HG03439 (cell line): ENCODE data around the gene DDC.
"Not testable (repeated sequence)": the region's sequence is repeated elsewhere in the genome, so short reads cannot be mapped to it uniquely, and the experiment has no call there.

Source experiments
- ATAC-seq: cut with Tn5 transposase; IDR thresholded peaks from one replicate; pipeline ENCODE4 v1.9.1; 2021; ENCODE audit warnings: mild to moderate bottlenecking, moderate library complexity; ENCODE audit not compliant: unreplicated experiment

DDC gene

GRCh38 chr7:50529093-50529862 is 35.9 kb downstream of the DDC start:
- ATAC-seq: no peak

GRCh38 chr7:50528266-50529092 is 36.7 kb downstream of the DDC start:
- ATAC-seq: no peak

GRCh38 chr7:50519350-50519749 is 45.9 kb downstream of the DDC start:
- not testable (repeated sequence) for ATAC-seq

DNA sequence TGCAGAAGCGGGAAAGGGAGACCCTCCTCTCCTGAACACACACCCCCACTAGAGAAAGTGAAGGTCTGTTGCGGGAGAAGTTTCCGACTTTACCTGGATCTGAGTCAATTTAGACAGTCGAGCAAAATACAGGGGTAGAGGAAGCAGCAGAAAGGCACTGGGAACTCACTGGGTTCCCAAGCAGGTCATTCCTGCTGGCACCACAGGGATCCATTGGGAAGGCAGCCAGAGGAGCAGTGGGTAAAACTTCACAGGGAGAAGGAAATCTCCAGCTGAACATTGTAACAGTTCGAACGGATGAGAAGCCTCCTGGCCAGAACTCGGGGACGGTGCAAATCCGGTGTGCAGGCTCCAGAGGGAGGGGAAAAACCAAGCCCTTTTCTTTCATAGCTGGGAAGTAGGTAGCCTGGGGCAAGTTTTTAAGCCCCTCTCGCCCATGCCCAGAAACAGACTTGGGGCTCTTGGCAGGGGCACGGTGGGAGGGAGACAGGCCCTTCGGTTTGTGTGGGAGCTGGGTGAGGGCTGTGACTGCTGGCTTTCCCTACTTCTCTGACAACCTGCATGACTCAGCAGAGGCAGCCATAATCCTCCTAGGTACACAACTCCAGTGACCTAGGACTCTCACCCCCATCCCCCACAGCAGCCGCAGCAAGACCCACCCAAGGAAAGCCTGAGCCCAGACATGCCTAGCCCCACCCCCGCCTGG is 51.9 kb downstream of the DDC start:
- ATAC-seq: no peak

GRCh38 chr7:50512384-50512783 is 52.8 kb downstream of the DDC start:
- ATAC-seq: no peak

- no peak for ATAC-seq
Observed at GRCh38 chr7:50509459-50509858, 55.7 kb downstream of the DDC start.

DNA sequence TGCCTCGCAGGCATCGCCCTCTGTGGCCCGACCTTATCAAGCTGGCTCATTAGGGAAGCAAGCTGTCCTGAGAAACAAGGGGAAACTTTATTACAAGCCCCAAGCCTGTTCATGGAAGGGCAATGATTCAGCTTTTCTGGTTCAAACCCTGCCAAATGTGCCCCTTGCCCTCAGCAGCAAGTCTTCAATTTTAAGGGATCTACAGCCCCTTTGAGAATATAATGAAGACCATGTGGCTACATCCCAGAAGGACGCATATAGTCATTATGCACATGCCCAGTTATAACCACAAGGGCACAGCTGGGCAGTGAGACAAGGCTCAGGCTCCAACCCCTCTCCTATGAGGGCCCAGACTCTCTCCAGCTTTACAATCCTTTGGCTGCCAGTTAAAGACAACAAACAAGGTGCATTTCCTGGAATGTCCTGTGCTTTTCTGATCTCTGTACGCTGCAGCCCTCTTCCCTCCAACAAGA is 56.7 kb downstream of the DDC start:
- no peak for ATAC-seq

DNA sequence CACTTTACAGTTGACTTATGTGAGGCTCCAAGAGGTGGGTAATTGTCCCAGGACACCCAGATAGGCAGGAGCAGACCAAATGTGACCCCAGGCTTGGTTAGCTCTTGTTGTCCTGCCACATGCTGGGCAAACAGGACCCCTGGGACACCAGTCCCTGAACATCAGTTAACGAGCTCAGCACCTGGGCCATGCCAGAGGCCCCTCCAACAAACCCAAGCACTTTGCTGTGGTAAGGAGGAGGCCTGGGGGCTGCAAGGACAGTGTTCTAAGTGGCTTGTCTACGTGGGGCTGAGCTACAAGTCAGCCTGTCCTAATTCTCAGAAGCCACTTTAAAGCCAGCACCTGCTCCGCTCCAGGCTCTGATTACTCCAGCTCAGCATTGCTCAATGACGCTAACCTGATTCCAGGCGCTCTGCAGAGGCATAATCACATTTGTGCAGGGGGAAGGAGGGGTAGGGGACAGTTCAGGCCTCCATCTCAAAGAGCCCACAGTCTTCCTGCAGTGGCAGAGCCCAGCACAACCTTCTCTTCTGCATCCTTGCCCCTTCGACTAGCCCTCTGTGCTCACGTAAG is 57.2 kb downstream of the DDC start:
- no peak for ATAC-seq

- ATAC-seq: no peak
Observed at GRCh38 chr7:50505553-50506210, 59.5 kb downstream of the DDC start.

DNA sequence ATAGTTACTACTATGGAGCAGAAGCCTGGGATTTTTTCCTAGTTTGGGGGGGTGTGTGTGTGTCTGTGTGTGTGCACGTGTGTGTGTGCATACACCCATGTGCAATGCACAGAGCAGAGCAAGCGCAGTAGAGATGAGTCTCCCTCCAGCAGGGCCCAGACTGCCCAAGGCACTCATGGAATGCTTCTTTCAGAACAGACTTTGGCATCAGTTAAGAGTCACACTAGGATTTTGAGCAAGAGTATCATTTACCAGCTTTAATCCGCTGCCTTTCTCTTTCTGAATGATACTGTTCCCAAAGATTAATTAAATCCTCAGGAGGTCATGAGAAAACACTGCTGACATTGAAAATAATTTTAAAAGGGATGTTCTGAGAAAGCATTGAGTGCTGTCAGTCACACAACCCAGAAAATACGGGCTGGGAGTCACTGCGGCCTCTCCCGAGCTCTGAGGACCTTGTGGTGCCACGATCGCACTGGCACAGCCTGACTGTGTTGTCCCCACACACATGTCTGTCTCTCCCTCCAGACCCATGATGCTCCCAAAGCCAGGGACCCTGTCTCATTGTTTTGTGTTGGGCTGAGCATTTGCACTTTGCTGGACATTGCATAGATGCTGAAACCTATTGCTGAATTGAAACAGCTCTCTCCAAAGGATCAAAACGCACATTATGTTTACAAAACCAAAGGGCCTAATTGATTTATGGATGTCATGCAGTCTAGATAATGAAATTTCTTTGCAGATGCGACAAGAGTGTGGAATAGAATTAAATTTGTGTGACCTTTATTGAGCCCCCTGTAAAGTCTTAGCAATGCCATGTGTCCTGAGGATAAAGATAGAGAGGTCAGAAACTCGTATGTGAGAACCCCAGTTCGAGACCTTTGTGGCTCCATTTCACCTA is 60.3 kb downstream of the DDC start:
- no peak for ATAC-seq

DNA sequence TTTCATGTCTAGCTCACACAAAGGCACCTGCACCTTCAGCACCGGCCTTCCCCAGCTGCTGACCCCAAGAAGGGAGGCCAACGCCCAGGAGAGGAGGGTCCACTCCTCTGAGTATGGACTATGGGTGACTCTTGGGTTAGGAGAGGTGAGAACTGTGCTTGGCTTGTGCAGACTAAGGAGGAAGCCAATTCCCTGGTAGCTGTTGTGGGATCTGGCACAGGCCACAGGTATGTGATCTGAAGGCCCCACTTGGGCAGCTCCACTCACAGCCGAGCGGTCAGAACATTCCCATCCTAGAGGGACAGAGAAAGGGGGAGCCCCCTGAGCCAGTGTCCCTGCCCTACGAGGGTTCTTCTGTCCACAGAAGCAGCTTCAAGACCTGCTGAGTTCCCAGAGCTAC is 62.3 kb downstream of the DDC start:
- no peak for ATAC-seq

DNA sequence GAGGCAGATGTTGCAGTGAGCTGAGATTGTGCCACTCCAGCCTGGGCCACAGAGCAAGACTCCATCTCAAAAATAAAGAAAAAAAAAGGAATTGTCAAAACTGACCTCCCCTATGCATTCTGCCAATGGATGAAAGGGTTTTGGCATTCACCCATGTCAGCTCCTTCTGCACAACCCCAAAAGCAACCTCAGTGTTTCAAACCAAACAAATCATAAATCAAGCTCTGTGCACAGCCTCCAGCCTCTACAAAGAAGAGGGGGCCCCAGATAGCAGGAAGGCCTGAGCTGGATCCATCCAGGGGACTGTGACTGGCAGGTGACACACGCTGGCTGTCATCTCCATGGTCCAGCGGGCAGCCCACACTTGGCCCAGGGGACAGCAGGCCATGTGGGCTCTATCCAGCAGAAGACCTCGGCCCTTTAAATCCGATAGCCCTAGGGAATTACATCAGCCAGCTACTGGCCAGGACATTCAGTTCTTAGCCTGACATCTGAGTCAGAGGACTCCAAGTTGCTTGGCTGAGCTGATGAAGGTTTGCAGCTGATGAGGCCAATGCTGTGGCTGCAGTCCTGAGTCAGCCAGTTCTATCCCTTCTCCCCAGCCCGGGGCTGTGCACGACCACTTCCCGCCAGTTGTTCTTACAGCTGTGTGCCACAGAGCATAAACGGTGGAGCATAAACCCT is 63.1 kb downstream of the DDC start:
- no peak for ATAC-seq

- ATAC-seq: no peak
Observed at GRCh38 chr7:50499092-50499491, 66.1 kb downstream of the DDC start.

DNA sequence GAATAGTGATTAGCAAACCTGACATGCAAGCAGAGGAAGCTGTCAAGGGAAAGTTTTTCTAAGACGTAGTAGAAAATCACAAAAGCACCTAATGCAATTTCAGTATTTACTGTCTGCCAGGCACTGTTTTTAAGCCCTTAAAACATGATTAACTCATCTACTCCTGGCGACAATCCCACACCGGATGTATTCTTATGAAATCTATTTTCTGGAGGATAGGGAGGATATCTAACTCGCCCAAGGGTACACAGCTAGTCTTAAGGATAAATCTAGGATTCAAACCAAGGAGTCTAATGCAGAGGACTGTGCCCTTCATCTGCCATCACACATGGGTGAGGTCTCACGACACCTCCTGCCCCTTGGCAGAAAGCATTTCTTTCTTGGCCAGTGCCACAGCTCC is 67.2 kb downstream of the DDC start:
- ATAC-seq: no peak

- ATAC-seq: no peak
Observed at GRCh38 chr7:50497068-50497642, 68.0 kb downstream of the DDC start.

DNA sequence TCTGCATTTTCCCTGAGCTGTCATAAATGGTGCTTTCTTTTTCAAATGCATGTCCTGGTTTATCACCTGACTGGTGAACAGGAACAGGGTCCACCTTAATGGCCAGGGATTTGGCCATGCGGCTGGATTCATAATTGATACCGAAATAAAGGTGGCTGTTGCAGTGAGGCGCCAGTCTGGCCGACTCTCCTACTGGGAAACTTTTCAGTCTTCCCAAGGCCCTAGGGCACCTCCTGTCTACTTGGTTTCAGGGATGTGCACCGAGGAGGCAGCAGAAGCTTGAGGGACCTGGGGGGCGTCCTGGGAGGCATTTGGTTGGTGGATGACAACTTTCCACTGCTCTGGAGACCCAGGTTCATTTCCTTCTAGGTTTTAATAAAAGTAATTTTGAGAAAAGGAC is 68.6 kb downstream of the DDC start:
- ATAC-seq: no peak

DNA sequence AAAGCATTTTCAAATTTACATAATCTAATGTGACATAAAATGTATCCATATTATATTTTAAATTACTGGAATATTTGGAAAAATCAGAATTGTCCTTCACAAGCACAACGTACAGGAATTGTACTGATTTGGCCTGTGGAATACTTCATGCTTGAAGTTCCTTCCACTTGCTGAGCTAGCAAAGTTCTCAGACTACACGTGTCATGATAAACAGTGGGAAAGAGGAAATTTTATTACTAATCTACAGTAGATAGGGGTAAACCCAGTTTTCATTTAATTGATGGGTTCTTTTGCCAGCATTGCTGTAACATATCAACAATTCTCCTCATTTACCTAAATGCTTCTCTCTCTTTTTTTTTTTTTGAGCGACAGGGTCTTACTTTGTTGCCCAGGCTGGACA is 69.5 kb downstream of the DDC start:
- ATAC-seq: no peak

DNA sequence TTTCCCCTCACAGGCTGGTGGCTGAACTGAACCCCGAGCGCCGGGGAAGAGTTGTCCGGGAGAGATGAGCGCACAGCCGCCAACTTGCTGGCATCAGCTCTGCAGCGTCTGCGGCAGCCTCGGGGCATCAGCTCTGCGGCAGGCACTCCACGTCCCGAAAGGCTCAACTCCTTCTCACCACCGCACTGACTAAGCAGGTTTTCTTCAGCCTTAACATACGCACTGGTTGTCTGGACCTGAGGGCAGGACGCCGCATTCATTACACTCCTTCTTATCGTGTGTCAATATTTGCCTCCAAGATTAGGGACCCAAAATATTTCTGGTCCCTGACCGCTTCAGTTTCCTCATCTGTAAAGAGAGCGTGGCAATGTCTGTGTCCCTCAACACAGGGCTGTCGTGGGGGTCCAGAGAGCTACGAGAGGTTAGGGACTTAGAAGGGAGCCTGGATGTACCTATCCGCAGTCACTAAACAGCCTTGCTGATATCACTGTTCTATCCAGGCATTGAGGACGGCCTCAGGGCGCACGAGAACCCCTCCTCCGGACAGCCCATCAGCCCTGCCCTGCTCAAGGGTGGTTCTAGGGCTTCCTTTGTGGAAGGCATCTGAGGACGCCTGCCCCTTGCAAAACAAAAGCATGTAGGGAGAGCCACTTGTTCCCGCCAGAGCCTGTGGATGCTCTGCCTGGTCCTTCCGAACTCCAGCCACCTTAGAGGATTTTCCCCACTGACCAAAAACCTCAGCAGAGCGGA is 72.3 kb downstream of the DDC start:
- ATAC-seq: no peak
